ENCODE data around the gene ARHGEF18. TPM values are rescaled to one million over a fixed set of nuclear protein-coding genes. Genes with fewer than 3 reads are reported as not detected.

Gene ARHGEF18
- total RNA-seq, 1 experiment from 2014 or later: 34.9 TPM

- Histone ChIP-seq H3K27ac (ENCODE audit: low read depth, low read length, poor library complexity, severe bottlenecking) (peak overlapping the region; percentile 82), H3K36me3 (ENCODE audit: insufficient read depth, low read length, poor library complexity, severe bottlenecking) (no peaks in the 10 kb centered on the region), H3K4me3 (ENCODE audit: low read depth, low read length, poor library complexity, severe bottlenecking) (peak overlapping the region; percentile 96), H3K27me3 (replicated peaks; ENCODE audit: insufficient read depth, low read depth, low read length, poor library complexity) (no peaks in the 10 kb centered on the region), H3K9me3 (ENCODE audit: low read depth, low read length, poor library complexity, severe bottlenecking) (no peaks in the 10 kb centered on the region), H3K4me1 (ENCODE audit: insufficient read depth, low read length, poor library complexity, severe bottlenecking) (peaks cover 6% of the 10 kb centered on the region)
- ChIA-PET CTCF (interaction anchor here (1.0 kb wide), 1 partner anchor 103 kb away, joined by 3 read pairs; a partner anchor contains a TSS), POLR2A (ENCODE audit: low non-redundant PET) (interaction anchor here (0.6 kb wide), 2 partner anchors 866 to 1150 kb away, joined by 4 to 7 read pairs; no protein-coding TSS in a partner anchor)
- intact Hi-C loops (cut with micrococcal nuclease; ENCODE audit: unreplicated experiment): loop anchor here (10.0 kb wide), 1 partner anchor 140 kb away; the partner anchor contains the start of gene PNPLA6
- BruUV-seq (replicated peaks): no TSS peak
- 0 out of 2 replicates have a peak, but pooled peaks have one; percentile 25 for TF ChIP-seq CTCF (conservative IDR thresholded peaks at IDR 0.05; ENCODE audit: low read depth, low read length)
- TF ChIP-seq EZH2 (IDR thresholded peaks at IDR 0.05; ENCODE audit: borderline replicate concordance, low read depth, low read length, poor library complexity, severe bottlenecking): no peak
- peak; percentile 89 for DNase-seq (ENCODE audit: low spot score)
Observed at GRCh38 chr19:7394731-7395359, 46.1 kb downstream of the ARHGEF18 start.

DNA sequence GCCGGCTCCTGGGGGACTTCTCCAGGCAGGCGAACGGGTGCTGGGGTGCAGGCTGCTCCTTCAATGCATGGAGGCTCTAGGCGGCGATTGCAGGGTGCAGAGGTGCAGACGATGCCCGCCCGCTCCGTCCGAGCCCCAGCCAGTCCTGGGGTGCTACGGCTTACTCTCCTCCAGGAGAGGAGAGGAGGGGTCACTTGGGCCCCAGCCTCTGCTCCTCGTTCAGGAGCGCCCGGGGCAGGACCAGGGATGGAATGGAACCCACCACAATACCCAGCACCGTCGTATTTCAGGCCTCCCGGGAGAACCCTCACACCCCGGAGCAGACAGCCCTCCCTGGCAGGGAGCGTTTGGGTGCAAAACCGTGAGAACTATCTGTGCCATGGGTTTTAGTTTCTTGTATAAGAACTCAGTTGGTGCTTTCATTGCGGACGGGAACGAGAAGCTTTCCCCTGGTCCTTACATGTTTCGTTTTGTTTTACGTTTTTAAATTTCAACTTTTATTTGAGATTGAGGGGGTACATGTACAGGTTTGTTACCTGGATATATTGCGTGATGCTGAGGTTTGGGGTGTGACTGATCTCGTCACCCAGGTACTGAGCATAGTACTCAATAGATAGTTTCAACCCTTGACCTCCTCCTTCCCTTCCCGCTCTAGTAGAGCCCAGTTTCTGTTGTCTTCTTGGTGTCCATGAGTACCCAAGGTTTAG, 46.8 kb downstream of the ARHGEF18 start:
- peaks cover 6% of the 10 kb centered on the region for H3K4me1 ChIP-seq (ENCODE audit: insufficient read depth, low read length, poor library complexity, severe bottlenecking)
- POLR2A ChIA-PET (ENCODE audit: low non-redundant PET): interaction anchor here (0.6 kb wide), 1 partner anchor 867 kb away, joined by 7 read pairs; no protein-coding TSS in a partner anchor

More for the DNA sequence above, 46.8 kb downstream of the ARHGEF18 start:
- CTCF ChIA-PET: interaction anchor here (0.5 to 1.0 kb wide), 2 partner anchors 102 to 995 kb away, joined by 3 to 7 read pairs; partner anchors contain the start of gene RAB11B
- intact Hi-C loops (cut with micrococcal nuclease; ENCODE audit: unreplicated experiment): loop anchor here (10.0 kb wide), 1 partner anchor 139 kb away; the partner anchor contains the start of gene PNPLA6
- peak overlapping the region; percentile 96 for H3K4me3 ChIP-seq (ENCODE audit: low read depth, low read length, poor library complexity, severe bottlenecking)
- H3K9me3 ChIP-seq (ENCODE audit: low read depth, low read length, poor library complexity, severe bottlenecking): no peaks in the 10 kb centered on the region
- no peaks in the 10 kb centered on the region for H3K27me3 ChIP-seq (replicated peaks; ENCODE audit: insufficient read depth, low read depth, low read length, poor library complexity)
- BruUV-seq (replicated peaks): no TSS peak
- no peak for TF ChIP-seq CTCF (conservative IDR thresholded peaks at IDR 0.05; ENCODE audit: low read depth, low read length)
- no peak for TF ChIP-seq EZH2 (IDR thresholded peaks at IDR 0.05; ENCODE audit: borderline replicate concordance, low read depth, low read length, poor library complexity, severe bottlenecking)
- peak overlapping the region; percentile 82 for H3K27ac ChIP-seq (ENCODE audit: low read depth, low read length, poor library complexity, severe bottlenecking)
- H3K36me3 ChIP-seq (ENCODE audit: insufficient read depth, low read length, poor library complexity, severe bottlenecking): no peaks in the 10 kb centered on the region
- DNase-seq (ENCODE audit: low spot score): no peak

All from A673 (cell line).